Gastroesophageal sphincter (tissue), 3 donors: ENCODE data around the gene MYO7A.

Source experiments
- CTCF ChIP-seq, 4 experiments: fragments of 200-600 bp in 2 of 4; fragments of 450-650 bp in 2 of 4; sonication (generic) in 1 of 4; IDR thresholded peaks; one replicate each; pipeline ENCODE4 v1.5.1; 2017 to 2019; ENCODE audit warnings: antibody characterized with exemption in 4 of 4, mild to moderate bottlenecking in 2 of 4, moderate library complexity in 2 of 4
- EP300 ChIP-seq: sonication (generic); formaldehyde crosslinking; IDR thresholded peaks from one replicate; pipeline ENCODE4 v1.6.1; 2017; ENCODE audit warnings: antibody characterized with exemption, mild to moderate bottlenecking

GRCh38 chr11:77087723-77088225 is 40.3 kb upstream of the MYO7A start:
- no peak for TF ChIP-seq EP300
- TF ChIP-seq CTCF (IDR thresholded peaks at IDR 0.05), result no peak
